ENCODE results near the gene PDE4A. TPM values are rescaled to one million over a fixed set of nuclear protein-coding genes. Genes with fewer than 3 reads are reported as not detected.
A peak's percentile ranks its signal among the peaks of the same experiment; 100 is the strongest.

Gene PDE4A
- total and polyA plus RNA-seq, 2 of the 13 experiments (the other 11 are each of a cell fraction or from before 2014, with no cell fraction given) = 1.1 to 4.1 TPM

DNA sequence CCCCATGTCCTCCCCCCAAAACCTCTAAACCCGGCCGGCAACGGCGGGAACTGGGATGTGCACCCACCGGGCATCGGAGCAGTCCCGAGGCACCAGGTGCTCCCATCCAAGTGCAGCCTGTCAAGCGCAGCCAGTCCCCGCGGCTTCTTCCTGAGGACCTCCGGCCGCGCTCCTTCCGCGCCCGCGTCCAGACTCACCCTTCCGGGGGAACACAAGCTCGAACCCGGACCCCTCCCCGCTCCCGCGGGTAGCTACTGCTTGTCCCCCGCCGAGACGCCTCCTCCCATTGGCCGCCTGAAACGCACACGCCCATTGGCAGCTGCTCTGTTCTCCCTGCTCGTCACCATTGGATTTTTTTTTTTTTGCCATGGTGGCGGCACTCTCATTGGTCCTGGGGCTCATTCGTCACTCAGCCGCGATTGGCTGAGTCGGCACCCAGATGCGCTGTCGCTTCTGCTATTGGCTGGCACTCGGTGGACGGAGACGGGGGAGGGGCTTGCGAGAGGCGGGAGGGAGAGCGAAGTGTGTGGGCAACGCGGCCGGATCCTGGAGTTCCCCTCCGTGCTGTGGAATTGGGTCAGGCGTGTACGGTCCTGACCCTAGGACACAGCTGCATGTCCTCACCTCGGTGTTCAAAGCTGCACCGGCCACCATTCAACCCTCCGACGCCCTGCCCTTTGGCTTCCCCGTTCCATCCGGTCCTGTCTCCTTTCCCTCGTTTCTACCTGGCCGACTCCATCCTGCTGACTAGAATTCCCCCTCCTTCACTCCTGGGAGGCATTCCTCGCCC lies 39.8 kb upstream of the PDE4A start, which contains the start of gene TYK2 (continued):
- TF ChIP-seq, protein P1, sequence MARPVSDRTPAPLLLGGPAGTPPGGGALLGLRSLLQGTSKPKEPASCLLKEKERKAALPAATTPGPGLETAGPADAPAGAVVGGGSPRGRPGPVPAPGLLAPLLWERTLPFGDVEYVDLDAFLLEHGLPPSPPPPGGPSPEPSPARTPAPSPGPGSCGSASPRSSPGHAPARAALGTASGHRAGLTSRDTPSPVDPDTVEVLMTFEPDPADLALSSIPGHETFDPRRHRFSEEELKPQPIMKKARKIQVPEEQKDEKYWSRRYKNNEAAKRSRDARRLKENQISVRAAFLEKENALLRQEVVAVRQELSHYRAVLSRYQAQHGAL (CRISPR knock-in tag; IDR thresholded peaks at IDR 0.05; ENCODE audit: not compliant biosample characterization) = no peak
- TF ChIP-seq HMGA1 (CRISPR knock-in tag; conservative IDR thresholded peaks at IDR 0.05) (no peak), ZFP41 (CRISPR knock-in tag; IDR thresholded peaks at IDR 0.05; ENCODE audit: borderline replicate concordance) (no peak), ZNF75D (CRISPR knock-in tag; IDR thresholded peaks at IDR 0.05; ENCODE audit: borderline replicate concordance) (no peak), ZBTB38 (CRISPR knock-in tag; IDR thresholded peaks at IDR 0.05) (0 out of 2 replicates have a peak, but pooled peaks have one; percentile 50), ZNF143 (CRISPR knock-in tag; IDR thresholded peaks at IDR 0.05) (no peak), ZKSCAN1 (IDR thresholded peaks at IDR 0.05; ENCODE audit: low read length) (no peak), NCOA2 (CRISPR knock-in tag; IDR thresholded peaks at IDR 0.05) (peak; percentile 52), AKAP8 (CRISPR knock-in tag; IDR thresholded peaks at IDR 0.05) (no peak), ZNF230 (CRISPR knock-in tag; IDR thresholded peaks at IDR 0.05) (peak; percentile 46; the same call in 1 of the 2 replicates), SRY (CRISPR knock-in tag; IDR thresholded peaks at IDR 0.05) (peak; percentile 54; the same call in 1 of the 2 replicates), ZNF263 (CRISPR knock-in tag; IDR thresholded peaks at IDR 0.05) (peak; percentile 70), ZNF484 (CRISPR knock-in tag; IDR thresholded peaks at IDR 0.05; ENCODE audit: borderline replicate concordance, low read depth) (no peak), FOXC1 (CRISPR knock-in tag; IDR thresholded peaks at IDR 0.05; ENCODE audit: borderline replicate concordance) (no peak), ZNF589 (CRISPR knock-in tag; conservative IDR thresholded peaks at IDR 0.05) (peak; percentile 89; the same call in 1 of the 2 replicates), CAMTA2 (CRISPR knock-in tag; IDR thresholded peaks at IDR 0.05; ENCODE audit: borderline replicate concordance) (no peak)
- TF ChIP-seq, protein P2, sequence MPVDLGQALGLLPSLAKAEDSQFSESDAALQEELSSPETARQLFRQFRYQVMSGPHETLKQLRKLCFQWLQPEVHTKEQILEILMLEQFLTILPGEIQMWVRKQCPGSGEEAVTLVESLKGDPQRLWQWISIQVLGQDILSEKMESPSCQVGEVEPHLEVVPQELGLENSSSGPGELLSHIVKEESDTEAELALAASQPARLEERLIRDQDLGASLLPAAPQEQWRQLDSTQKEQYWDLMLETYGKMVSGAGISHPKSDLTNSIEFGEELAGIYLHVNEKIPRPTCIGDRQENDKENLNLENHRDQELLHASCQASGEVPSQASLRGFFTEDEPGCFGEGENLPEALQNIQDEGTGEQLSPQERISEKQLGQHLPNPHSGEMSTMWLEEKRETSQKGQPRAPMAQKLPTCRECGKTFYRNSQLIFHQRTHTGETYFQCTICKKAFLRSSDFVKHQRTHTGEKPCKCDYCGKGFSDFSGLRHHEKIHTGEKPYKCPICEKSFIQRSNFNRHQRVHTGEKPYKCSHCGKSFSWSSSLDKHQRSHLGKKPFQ (CRISPR knock-in tag; IDR thresholded peaks at IDR 0.05; ENCODE audit: insufficient replicate concordance) = no peak
- TF ChIP-seq, protein P3, sequence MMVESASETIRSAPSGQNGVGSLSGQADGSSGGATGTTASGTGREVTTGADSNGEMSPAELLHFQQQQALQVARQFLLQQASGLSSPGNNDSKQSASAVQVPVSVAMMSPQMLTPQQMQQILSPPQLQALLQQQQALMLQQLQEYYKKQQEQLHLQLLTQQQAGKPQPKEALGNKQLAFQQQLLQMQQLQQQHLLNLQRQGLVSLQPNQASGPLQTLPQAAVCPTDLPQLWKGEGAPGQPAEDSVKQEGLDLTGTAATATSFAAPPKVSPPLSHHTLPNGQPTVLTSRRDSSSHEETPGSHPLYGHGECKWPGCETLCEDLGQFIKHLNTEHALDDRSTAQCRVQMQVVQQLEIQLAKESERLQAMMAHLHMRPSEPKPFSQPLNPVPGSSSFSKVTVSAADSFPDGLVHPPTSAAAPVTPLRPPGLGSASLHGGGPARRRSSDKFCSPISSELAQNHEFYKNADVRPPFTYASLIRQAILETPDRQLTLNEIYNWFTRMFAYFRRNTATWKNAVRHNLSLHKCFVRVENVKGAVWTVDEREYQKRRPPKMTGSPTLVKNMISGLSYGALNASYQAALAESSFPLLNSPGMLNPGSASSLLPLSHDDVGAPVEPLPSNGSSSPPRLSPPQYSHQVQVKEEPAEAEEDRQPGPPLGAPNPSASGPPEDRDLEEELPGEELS (CRISPR knock-in tag; IDR thresholded peaks at IDR 0.05) = 0 out of 2 replicates have a peak, but pooled peaks have one; percentile 10
- TF ChIP-seq, protein P4, sequence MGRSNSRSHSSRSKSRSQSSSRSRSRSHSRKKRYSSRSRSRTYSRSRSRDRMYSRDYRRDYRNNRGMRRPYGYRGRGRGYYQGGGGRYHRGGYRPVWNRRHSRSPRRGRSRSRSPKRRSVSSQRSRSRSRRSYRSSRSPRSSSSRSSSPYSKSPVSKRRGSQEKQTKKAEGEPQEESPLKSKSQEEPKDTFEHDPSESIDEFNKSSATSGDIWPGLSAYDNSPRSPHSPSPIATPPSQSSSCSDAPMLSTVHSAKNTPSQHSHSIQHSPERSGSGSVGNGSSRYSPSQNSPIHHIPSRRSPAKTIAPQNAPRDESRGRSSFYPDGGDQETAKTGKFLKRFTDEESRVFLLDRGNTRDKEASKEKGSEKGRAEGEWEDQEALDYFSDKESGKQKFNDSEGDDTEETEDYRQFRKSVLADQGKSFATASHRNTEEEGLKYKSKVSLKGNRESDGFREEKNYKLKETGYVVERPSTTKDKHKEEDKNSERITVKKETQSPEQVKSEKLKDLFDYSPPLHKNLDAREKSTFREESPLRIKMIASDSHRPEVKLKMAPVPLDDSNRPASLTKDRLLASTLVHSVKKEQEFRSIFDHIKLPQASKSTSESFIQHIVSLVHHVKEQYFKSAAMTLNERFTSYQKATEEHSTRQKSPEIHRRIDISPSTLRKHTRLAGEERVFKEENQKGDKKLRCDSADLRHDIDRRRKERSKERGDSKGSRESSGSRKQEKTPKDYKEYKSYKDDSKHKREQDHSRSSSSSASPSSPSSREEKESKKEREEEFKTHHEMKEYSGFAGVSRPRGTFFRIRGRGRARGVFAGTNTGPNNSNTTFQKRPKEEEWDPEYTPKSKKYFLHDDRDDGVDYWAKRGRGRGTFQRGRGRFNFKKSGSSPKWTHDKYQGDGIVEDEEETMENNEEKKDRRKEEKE (IDR thresholded peaks at IDR 0.05) = no peak
